DMS53 (cell line): ENCODE data around the gene RILPL1.
"Not testable (repeated sequence)": the region's sequence is repeated elsewhere in the genome, so short reads cannot be mapped to it uniquely, and the experiment has no call there.

Experiments used
- DNase-seq: peaks from one replicate; lab custom pipeline; 2025; lab: John Stamatoyannopoulos, UW

Gene RILPL1

GRCh38 chr12:123494124-123494851, 39.2 kb downstream of the RILPL1 start:
- no peak for DNase-seq

GRCh38 chr12:123492339-123493039, 41.0 kb downstream of the RILPL1 start:
- DNase-seq, result peak; percentile 47

DNA sequence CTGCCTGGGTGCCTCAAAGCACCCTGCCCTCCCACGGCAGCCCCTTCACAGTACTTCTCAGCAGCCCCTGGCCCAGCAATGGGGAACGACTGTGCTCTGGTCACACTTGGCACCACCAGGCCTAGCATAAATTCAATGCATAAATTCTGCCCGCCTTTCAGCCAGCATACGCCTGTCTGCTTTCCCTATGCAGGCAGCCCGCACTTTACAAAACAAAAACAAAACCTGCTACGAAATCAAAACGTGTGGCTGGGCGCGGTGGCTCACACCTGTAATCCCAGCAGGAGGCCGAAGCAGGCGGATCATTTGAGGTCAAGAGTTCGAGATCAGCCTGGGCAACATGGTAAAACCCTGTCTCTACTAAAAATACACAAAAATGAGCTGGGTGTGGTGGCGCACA, 42.0 kb downstream of the RILPL1 start:
- DNase-seq, result no peak

GRCh38 chr12:123491056-123491455, 42.5 kb downstream of the RILPL1 start:
- no peak for DNase-seq

DNA sequence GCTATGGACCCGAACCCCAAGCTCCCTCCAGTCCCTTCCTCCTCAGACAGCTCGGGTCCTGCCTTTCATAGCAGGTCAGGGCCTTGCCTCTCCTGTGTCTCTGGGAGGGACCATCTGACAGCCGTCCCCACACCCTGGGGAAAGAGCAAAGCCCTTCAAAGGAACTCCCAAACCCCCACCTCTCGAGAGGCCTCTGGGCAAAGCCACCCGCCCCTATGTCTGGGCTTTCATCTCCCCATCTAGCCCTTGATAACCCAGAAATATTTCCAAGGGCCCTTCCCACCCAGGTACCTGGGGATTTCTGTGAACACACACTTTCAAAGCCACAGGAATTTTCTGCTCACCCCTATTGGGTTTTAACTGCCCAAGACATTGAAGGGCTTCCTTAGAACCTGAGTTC, 43.4 kb downstream of the RILPL1 start:
- no peak for DNase-seq

GRCh38 chr12:123489580-123489979, 43.9 kb downstream of the RILPL1 start:
- DNase-seq, result no peak

GRCh38 chr12:123488539-123489230, 44.8 kb downstream of the RILPL1 start:
- DNase-seq, result no peak

DNA sequence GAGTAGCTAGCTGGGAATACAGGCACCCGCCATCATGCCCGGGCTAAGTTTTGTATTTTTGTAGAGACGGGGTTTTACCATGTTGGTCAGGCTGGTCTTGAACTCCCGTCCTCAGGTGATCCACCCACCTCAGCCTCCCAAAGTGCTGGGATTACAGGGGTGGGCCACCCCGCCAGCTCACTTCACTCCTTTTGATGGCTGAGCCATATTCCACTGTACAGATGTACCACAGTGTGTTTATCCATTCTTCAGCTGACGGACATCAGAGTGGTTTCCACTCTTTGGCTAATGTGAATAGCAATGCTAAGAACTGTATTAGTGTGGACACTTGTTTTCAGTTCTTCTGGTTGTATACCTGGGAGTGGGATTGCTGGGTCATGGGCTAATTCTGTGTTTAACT, 46.1 kb downstream of the RILPL1 start:
- DNase-seq, result no peak

DNA sequence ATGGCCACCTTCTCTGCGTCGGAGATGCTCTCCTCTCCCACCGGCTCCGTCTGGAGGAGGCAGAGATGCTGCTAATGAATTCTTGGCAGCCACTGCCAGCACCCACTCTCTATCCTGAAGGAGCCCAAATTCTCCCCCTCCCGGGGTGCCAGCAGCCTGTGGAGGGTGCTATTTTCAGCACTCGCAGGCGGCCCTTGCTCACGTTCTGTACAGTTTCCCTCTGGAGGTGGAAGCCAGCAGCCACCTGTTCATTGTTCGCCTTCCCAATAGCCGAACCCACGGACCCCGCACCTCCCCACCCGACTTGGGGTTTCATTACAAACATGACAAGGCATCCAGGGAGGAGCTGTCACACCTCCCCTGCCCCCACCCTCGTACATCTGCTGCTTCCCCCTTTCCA, 47.8 kb downstream of the RILPL1 start:
- no peak for DNase-seq

DNA sequence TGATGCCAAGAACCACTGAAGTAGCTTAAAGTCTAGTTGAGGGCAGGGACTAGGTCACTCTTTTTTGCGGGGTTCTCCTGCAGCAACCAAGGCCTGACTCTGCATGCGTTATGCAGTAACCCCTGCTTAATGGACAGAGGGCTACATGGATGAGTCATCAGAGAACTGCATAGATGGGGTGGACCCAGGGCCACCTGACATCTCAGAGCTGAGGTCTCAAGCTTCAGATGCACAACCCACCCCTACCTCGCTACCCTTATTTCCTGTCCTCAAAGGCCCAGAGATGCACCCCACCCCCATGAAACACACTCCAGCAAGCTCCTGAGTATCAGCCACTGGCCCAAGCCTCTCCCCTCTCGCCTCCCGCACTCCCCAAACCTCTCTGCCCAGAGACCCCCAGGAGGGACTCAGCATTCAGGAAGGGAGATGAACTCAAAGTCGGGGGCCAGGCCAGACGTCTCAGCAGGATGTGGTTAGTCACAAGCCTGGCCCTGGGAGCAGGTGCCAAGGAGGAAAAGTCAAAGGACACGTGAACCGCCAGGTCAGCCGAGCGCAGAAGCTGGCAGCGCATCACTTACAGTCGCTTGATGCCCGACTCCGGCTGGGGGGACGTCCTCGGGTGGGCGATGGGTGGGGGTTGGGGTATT, 49.8 kb downstream of the RILPL1 start:
- DNase-seq, result no peak

- DNase-seq, result no peak
Observed at GRCh38 chr12:123482876-123483275, 50.6 kb downstream of the RILPL1 start.

- DNase-seq, result not testable (repeated sequence)
Observed at GRCh38 chr12:123481251-123481650, 52.3 kb downstream of the RILPL1 start.

- no peak for DNase-seq
Observed at GRCh38 chr12:123479442-123480180, 53.9 kb downstream of the RILPL1 start.

- DNase-seq, result no peak
Observed at GRCh38 chr12:123478762-123479161, 54.8 kb downstream of the RILPL1 start.

DNA sequence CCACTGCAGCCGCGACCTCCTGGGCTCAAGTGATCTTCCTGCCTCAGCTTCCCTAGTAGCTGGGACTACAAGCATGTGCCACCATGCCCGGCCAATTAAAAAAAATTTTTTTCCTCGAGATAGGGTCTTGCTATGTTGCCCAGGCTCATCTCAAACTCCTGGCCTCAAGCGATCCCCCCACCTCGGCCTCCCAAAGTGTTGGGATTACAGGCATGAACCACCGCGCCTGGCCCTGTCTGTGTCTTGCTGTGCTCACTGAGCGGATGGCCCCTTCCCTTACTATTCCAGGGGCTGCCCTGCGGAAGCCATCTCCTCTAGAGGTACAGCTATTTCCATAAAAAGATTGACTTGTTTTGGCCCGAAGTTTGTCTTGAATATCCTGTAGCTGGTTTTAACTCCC, 55.5 kb downstream of the RILPL1 start:
- DNase-seq, result no peak

DNA sequence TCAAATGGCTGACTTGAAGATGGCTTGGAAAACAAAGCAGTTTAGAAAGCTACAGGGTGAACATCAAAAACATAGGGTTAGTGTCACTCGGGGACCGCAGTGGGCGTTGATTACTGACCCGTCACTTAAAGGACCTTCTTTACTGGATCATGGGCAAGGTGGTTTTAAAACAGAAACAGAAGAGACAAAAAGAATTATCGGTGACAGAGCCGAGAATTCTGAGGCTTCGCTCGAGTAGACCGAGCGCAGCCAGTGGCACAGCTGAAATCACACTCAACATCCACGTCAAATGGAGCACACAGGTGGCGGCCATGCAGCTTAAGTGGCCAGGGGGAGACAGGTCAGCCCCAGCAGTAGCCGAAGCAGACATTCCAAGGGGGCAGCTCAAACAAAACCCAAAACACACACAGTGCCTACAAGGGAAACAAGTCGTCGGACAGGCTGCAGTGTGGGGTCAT, 58.2 kb downstream of the RILPL1 start:
- DNase-seq, result no peak

- peak; percentile 55 for DNase-seq
Observed at GRCh38 chr12:123474485-123475245, 58.9 kb downstream of the RILPL1 start.

- no peak for DNase-seq
Observed at GRCh38 chr12:123472438-123472849, 61.1 kb downstream of the RILPL1 start.

- no peak for DNase-seq
Observed at GRCh38 chr12:123471374-123472068, 62.0 kb downstream of the RILPL1 start.

DNA sequence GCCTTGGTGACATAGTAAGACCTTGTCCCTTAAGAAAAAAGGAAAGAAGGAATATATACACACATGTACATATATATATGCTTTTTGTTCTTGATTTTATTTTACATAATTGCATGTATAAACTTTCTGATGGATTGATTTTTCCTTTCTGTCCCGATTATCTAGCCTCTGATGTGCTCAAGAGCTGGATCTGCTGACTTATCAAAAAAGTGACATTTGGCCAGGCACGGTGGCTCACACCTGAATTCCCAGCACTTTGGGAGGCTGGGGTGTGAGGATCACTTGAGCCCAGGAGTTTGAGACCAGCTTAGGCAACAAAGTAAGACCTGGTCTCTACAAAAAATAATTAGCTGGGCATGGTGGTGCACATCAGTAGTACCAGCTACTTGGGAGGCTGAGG, 63.5 kb downstream of the RILPL1 start:
- DNase-seq, result no peak
